Breast epithelium (tissue), 3 donors: ENCODE results near the gene HOXB6.

ENCODE experiments used
- CTCF ChIP-seq, 3 donors: fragments of 450-650 bp; IDR thresholded peaks; one replicate each; pipeline ENCODE4 v1.5.1; 2016 to 2017; ENCODE audit warnings: antibody characterized with exemption in 3 of 3, mild to moderate bottlenecking in 3 of 3, moderate library complexity in 3 of 3
- POLR2AphosphoS5 ChIP-seq, 3 donors: sonication (generic); formaldehyde crosslinking; IDR thresholded peaks; one replicate each; pipeline ENCODE4 v1.6.1; 2017; ENCODE audit warnings: antibody characterized with exemption in 3 of 3

DNA sequence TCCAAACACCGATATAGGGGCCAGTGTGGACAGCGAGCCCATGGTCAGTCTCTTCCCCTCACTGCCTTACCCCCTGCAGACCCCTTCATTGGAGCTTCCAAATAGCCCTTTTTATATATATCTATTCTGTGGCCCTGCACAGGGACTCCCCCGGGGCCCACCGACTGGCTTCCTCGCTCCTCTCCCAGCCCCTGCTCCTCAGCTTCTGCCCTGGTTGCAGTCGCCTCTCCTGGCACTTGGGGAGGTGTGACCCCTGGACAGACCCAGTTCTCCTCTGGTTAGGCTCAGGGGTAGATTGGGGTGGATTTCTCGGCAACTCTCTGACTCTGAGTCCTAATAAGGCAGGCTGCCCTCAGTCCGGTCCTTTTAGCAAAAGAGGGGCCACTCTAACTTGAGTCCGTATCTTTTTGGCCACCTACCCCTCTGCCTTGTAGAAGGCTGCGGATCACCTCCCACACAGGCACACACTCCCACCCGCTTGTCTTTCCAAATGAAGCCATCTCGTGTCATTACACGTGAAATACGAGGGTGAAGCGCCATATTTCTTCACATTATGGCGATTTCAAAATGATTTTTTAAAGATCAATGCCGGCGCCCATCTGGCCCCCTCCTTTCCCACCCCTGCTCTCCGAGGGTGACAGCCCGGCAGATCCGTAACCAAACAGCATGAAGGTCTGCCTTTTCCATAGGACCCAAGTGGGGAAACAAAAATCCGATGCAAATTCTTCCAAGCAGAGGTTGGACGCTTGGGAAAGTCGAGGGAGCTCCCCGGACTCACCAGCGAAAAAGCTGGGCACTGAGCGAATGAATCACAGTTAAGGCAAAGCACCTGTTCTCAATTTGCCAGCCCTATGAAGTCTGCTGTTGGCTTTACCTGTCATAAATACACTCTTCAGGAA is 23.1 kb upstream of the HOXB6 start:
- TF ChIP-seq CTCF (IDR thresholded peaks at IDR 0.05) (no peak), POLR2AphosphoS5 (IDR thresholded peaks at IDR 0.05) (no peak)
